ENCODE results near the gene DYNLT4. TPM values are rescaled to one million over a fixed set of nuclear protein-coding genes. Genes with fewer than 3 reads are reported as not detected.

DYNLT4 gene
- 5.2 TPM for total RNA-seq
- long read RNA-seq, partial matches to known transcripts = 0 of 3 reads
- long read RNA-seq, other reads (novel, unspliced or antisense) = 2 of 3 reads

GRCh38 chr1:44806704-44807363 is at the start of gene DYNLT4:
DYNLT4 (minus strand) TSS chr1:44807351; CDS start chr1:44806668, 683 bp downstream.
- Histone ChIP-seq H3K4me1 (peaks cover 97% of the 10 kb centered on the region), H3K4me3 (peak within 1 kb of the TSS; percentile 47), H3K9me3 (no peaks in the 10 kb centered on the region), H3K27me3 (ENCODE audit: low read depth) (no peaks in the 10 kb centered on the region), H3K36me3 (peaks cover 45% of the 10 kb centered on the region), H3K27ac (peak within 1 kb of the TSS; percentile 100)
- TF ChIP-seq CTCF (IDR thresholded peaks at IDR 0.05) = no peak
- intact Hi-C loops (cut with DNase I) = no loop called here
- DNase-seq (peak; percentile 44), ATAC-seq (no peak)

- intact Hi-C loops (cut with DNase I) = no loop called here
- no peaks in the 10 kb centered on the region for H3K4me1 ChIP-seq
- H3K9me3 ChIP-seq = no peaks in the 10 kb centered on the region
- no peak for TF ChIP-seq CTCF (IDR thresholded peaks at IDR 0.05)
- H3K27me3 ChIP-seq (ENCODE audit: low read depth) = no peaks in the 10 kb centered on the region
- peaks cover 15% of the 10 kb centered on the region for H3K36me3 ChIP-seq
- DNase-seq = no peak
- H3K27ac ChIP-seq = no peak overlapping the region
- H3K4me3 ChIP-seq = no peak overlapping the region
- ATAC-seq = peak; percentile 31 to 79
Measured at GRCh38 chr1:44855742-44856141, 48.6 kb upstream of the DYNLT4 start.

- ATAC-seq = no peak
- no peak for DNase-seq
- no peak overlapping the region for H3K4me3 ChIP-seq
- no peak for TF ChIP-seq CTCF (IDR thresholded peaks at IDR 0.05)
- peaks cover 23% of the 10 kb centered on the region for H3K36me3 ChIP-seq
- no peaks in the 10 kb centered on the region for H3K4me1 ChIP-seq
- H3K27me3 ChIP-seq (ENCODE audit: low read depth) = no peaks in the 10 kb centered on the region
- no peaks in the 10 kb centered on the region for H3K9me3 ChIP-seq
- H3K27ac ChIP-seq = no peak overlapping the region
- intact Hi-C loops (cut with DNase I) = no loop called here
Measured at GRCh38 chr1:44854970-44855369, 47.8 kb upstream of the DYNLT4 start.

- Histone ChIP-seq H3K27me3 (ENCODE audit: low read depth) (no peaks in the 10 kb centered on the region), H3K27ac (no peak overlapping the region), H3K4me1 (no peaks in the 10 kb centered on the region), H3K4me3 (no peak overlapping the region), H3K36me3 (peaks cover 26% of the 10 kb centered on the region), H3K9me3 (no peaks in the 10 kb centered on the region)
- no peak for ATAC-seq
- no peak for DNase-seq
- intact Hi-C loops (cut with DNase I) = no loop called here
- no peak for TF ChIP-seq CTCF (IDR thresholded peaks at IDR 0.05)
Measured at GRCh38 chr1:44853201-44853600, 46.0 kb upstream of the DYNLT4 start.

- no peak for TF ChIP-seq CTCF (IDR thresholded peaks at IDR 0.05)
- Histone ChIP-seq H3K27me3 (ENCODE audit: low read depth) (no peaks in the 10 kb centered on the region), H3K36me3 (peaks cover 14% of the 10 kb centered on the region), H3K4me1 (no peaks in the 10 kb centered on the region), H3K4me3 (no peak overlapping the region), H3K9me3 (no peaks in the 10 kb centered on the region), H3K27ac (no peak overlapping the region)
- intact Hi-C loops (cut with DNase I) = no loop called here
- ATAC-seq = no peak
- no peak for DNase-seq
Measured at GRCh38 chr1:44851308-44851707, 44.2 kb upstream of the DYNLT4 start.
